Osteoblast (primary cell): ENCODE measurements around the gene MPZ. TPM values are rescaled to one million over a fixed set of nuclear protein-coding genes. Genes with fewer than 3 reads are reported as not detected.

ENCODE experiments used
- DNase-seq: peaks from one replicate; pipeline ENCODE4 v3.0.0; 2011; ENCODE audit warnings: low spot score, mixed read lengths; ENCODE audit not compliant: insufficient read length; ENCODE audit errors: missing footprints
- H2AFZ ChIP-seq: 2 replicates; pipeline ENCODE4 v1.6.0; 2011; ENCODE audit warnings: mild to moderate bottlenecking, low read length
- H3K27ac ChIP-seq: 2 replicates; pipeline ENCODE4 v1.5.1; 2011; ENCODE audit warnings: mild to moderate bottlenecking, low read depth, low read length, moderate library complexity
- H3K27me3 ChIP-seq: 2 replicates; pipeline ENCODE4 v1.6.0; 2012; ENCODE audit warnings: mild to moderate bottlenecking, control low read depth, inconsistent platforms, low read length, moderate library complexity; ENCODE audit not compliant: insufficient read depth
- H3K36me3 ChIP-seq: 2 replicates; pipeline ENCODE4 v1.5.1; 2011; ENCODE audit warnings: mild to moderate bottlenecking, low read length, control low read depth, moderate library complexity; ENCODE audit not compliant: insufficient read depth
- H3K4me1 ChIP-seq: 2 replicates; pipeline ENCODE4 v1.5.1; 2011; ENCODE audit warnings: mild to moderate bottlenecking, low read length, control low read depth, moderate library complexity; ENCODE audit not compliant: insufficient read depth
- H3K4me2 ChIP-seq: 2 replicates; pipeline ENCODE4 v1.6.0; 2011; ENCODE audit warnings: mild to moderate bottlenecking, low read length; ENCODE audit not compliant: insufficient read depth
- H3K4me3 ChIP-seq: fragments of 200-600 bp; sonication (generic); 3 replicates; pipeline ENCODE4 v1.5.1; 2012; ENCODE audit warnings: mild to moderate bottlenecking, low read length, inconsistent platforms; ENCODE audit not compliant: insufficient read depth
- H3K79me2 ChIP-seq: 2 replicates; pipeline ENCODE4 v1.6.0; 2012; ENCODE audit warnings: mild to moderate bottlenecking, low read length, control low read depth, inconsistent platforms; ENCODE audit not compliant: insufficient read depth
- H3K9me3 ChIP-seq: 2 replicates; pipeline ENCODE4 v1.5.1; 2011; ENCODE audit warnings: low read depth, low read length, control low read depth
- H4K20me1 ChIP-seq: 2 replicates; pipeline ENCODE4 v1.6.0; 2012; ENCODE audit warnings: mild to moderate bottlenecking, low read length, control low read depth; ENCODE audit not compliant: insufficient read depth
- total RNA-seq: library from RNA; depleted of rRNA; stranded (reverse); fragments of >200 nt; gene quantifications from 2 replicates; pipeline ENCODE4 v1.2.3, GENCODE V29; 2012
- TF ChIP-seq, protein P1 (sequence below): IDR thresholded peaks from 2 replicates; pipeline ENCODE4 v1.5.1; 2011; ENCODE audit warnings: mild to moderate bottlenecking, low read depth, low read length, moderate library complexity; ENCODE audit errors: extremely low read depth

The MPZ gene
- total RNA-seq, 1 donor, result 2.2 TPM

DNA sequence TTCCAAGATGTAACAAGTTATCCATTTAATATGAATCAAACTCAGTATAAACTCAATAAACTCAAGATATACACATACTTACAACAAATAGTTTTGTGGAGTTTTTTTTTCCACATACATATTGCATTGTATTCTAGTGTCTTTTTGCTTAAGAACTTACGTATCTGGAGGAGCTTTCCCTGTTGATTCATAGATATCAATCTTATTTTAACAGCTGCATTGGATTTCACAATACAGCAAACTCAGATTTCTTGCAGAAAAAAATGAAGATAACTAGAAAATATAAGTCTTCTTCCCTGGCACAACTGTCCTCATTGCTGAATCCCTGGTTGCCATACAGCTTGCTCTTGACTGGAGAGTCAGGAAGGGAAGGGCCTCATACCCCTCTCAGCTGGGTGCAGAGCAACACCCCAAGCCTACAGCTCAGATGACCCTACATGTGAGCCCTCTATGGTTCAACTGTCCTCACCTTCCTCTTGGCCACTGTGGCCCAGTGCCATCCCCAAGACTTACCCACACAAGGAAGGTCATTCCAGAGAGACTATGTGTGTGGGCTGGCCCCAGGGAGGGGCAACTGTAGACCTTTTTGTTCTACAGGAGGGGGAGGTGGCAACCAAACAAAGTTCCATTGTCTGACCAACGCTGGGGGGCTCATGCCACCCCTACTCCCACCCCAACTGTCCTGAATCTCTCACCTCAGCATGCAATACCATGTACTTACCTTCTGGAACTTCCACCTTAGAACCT, 1.7 kb downstream of the MPZ start:
- no peaks in the 10 kb centered on the region for H4K20me1 ChIP-seq
- H3K4me1 ChIP-seq, result peaks cover 29% of the 10 kb centered on the region
- no peaks in the 10 kb centered on the region for H3K27me3 ChIP-seq
- no peak for DNase-seq
- H3K4me3 ChIP-seq, result no peak overlapping the region
- no peak overlapping the region for H3K4me2 ChIP-seq
- H3K9me3 ChIP-seq, result no peaks in the 10 kb centered on the region
- H2AFZ ChIP-seq, result no peak overlapping the region
- no peak overlapping the region for H3K27ac ChIP-seq
- TF ChIP-seq, protein P1, sequence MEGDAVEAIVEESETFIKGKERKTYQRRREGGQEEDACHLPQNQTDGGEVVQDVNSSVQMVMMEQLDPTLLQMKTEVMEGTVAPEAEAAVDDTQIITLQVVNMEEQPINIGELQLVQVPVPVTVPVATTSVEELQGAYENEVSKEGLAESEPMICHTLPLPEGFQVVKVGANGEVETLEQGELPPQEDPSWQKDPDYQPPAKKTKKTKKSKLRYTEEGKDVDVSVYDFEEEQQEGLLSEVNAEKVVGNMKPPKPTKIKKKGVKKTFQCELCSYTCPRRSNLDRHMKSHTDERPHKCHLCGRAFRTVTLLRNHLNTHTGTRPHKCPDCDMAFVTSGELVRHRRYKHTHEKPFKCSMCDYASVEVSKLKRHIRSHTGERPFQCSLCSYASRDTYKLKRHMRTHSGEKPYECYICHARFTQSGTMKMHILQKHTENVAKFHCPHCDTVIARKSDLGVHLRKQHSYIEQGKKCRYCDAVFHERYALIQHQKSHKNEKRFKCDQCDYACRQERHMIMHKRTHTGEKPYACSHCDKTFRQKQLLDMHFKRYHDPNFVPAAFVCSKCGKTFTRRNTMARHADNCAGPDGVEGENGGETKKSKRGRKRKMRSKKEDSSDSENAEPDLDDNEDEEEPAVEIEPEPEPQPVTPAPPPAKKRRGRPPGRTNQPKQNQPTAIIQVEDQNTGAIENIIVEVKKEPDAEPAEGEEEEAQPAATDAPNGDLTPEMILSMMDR, result no peak
- no peaks in the 10 kb centered on the region for H3K36me3 ChIP-seq
- peaks cover 10% of the 10 kb centered on the region for H3K79me2 ChIP-seq

DNA sequence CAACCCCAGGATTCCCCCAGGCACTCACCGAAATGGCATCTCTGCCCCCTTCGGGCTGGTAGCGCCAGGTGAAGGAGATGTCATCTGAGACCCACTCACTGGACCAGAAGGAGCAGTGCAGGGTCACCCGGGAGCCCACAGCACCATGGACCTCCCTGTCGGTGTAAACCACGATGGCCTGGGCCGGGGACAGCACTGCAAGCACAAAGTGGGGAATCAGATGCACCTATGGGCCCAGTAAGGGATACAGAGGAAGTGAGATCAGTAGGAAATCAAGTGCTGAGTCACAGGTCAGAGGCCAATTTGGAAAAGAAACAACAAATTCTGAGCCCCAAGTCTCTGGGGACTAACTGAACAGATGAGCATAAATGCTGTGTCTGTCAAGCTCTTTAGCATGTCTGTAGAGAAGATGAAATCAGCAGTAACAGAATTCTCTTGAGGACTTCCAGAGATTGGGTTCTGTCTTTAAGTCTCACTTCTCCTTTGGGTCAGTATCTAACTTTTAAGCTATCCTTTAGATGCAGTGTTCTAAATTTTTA, 2.5 kb downstream of the MPZ start:
- Histone ChIP-seq H3K4me2 (peak overlapping the region; percentile 30), H3K36me3 (no peaks in the 10 kb centered on the region), H3K9me3 (no peaks in the 10 kb centered on the region), H3K27ac (peak overlapping the region; percentile 8), H3K27me3 (no peaks in the 10 kb centered on the region), H2AFZ (peak overlapping the region; percentile 66), H4K20me1 (no peaks in the 10 kb centered on the region), H3K4me1 (peaks cover 29% of the 10 kb centered on the region), H3K4me3 (peak overlapping the region; percentile 12), H3K79me2 (peaks cover 10% of the 10 kb centered on the region)
- TF ChIP-seq, protein P1, result no peak
- DNase-seq, result peak; percentile 86

DNA sequence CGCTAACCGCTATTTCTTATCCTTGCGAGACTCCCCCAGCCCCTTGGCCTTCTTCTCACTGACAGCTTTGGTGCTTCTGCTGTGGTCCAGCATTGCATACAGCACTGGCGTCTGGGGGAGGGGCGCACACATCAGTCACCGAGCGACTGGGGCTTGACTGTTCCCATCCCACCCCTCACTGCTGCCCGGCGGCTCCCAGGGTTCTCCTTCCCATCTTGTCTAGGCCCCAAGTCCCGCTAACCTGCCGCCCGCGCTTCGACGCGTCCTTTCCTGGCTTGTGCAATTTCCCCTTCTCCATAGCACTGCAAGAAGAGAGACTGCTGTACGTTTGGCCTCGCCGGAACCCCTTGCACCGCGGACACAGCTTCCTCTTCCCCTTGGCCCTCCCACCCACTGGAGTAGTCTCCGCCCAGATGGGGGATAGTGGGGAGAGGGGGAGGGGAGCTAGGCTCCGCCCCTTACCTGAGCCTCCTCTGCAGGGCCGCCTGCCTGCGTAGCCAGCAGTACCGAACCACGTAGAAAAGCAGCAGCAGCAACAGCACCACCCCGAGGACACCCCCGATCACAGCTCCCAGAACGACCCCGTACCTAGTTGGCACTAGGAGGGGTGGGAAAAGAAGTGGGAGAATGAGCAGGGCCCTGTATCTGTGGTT, 3.8 kb downstream of the MPZ start:
- Histone ChIP-seq H3K9me3 (no peaks in the 10 kb centered on the region), H2AFZ (peak overlapping the region; percentile 95), H3K4me3 (peak overlapping the region; percentile 84), H4K20me1 (no peaks in the 10 kb centered on the region), H3K79me2 (peaks cover 10% of the 10 kb centered on the region), H3K27me3 (no peaks in the 10 kb centered on the region), H3K4me2 (peak overlapping the region; percentile 87), H3K36me3 (no peaks in the 10 kb centered on the region), H3K4me1 (peaks cover 29% of the 10 kb centered on the region), H3K27ac (no peak overlapping the region)
- DNase-seq, result peak; percentile 80
- TF ChIP-seq, protein P1, result peak; percentile 31
